HEK293T (cell line): Measurements from ENCODE around the gene ERRFI1.

Source experiments
- ARNT ChIP-seq: fragments of 450-650 bp; IDR thresholded peaks from 2 replicates; pipeline ENCODE4 v1.6.1; 2017; ENCODE audit warnings: mild to moderate bottlenecking
- BHLHE40 ChIP-seq: fragments of 450-650 bp; IDR thresholded peaks from 2 replicates; pipeline ENCODE4 v1.6.1; 2016; ENCODE audit warnings: mild to moderate bottlenecking, moderate library complexity, borderline replicate concordance
- ELF4 ChIP-seq: fragments of 450-650 bp; IDR thresholded peaks from 2 replicates; pipeline ENCODE4 v1.6.1; 2017; ENCODE audit warnings: antibody characterized with exemption
- FOXA1 ChIP-seq: fragments of 450-650 bp; IDR thresholded peaks from 2 replicates; pipeline ENCODE4 v1.6.1; 2016; ENCODE audit warnings: mild to moderate bottlenecking
- FOXK2 ChIP-seq: fragments of 450-650 bp; IDR thresholded peaks from 2 replicates; pipeline ENCODE4 v1.6.1; 2016; ENCODE audit warnings: mild to moderate bottlenecking
- HDGF ChIP-seq: fragments of 450-650 bp; IDR thresholded peaks from 2 replicates; pipeline ENCODE4 v1.6.1; 2017; ENCODE audit warnings: antibody characterized with exemption, borderline replicate concordance
- LEF1 ChIP-seq: fragments of 450-650 bp; IDR thresholded peaks from 2 replicates; pipeline ENCODE4 v1.6.1; 2017; ENCODE audit warnings: mild to moderate bottlenecking, borderline replicate concordance
- NFRKB ChIP-seq: fragments of 450-650 bp; IDR thresholded peaks from 2 replicates; pipeline ENCODE4 v1.6.1; 2016; ENCODE audit warnings: mild to moderate bottlenecking, moderate library complexity
- SP1 ChIP-seq: fragments of 450-650 bp; IDR thresholded peaks from 2 replicates; pipeline ENCODE4 v1.6.1; 2017
- SUZ12 ChIP-seq: fragments of 450-650 bp; IDR thresholded peaks from 2 replicates; pipeline ENCODE4 v1.6.1; 2016; ENCODE audit warnings: mild to moderate bottlenecking

DNA sequence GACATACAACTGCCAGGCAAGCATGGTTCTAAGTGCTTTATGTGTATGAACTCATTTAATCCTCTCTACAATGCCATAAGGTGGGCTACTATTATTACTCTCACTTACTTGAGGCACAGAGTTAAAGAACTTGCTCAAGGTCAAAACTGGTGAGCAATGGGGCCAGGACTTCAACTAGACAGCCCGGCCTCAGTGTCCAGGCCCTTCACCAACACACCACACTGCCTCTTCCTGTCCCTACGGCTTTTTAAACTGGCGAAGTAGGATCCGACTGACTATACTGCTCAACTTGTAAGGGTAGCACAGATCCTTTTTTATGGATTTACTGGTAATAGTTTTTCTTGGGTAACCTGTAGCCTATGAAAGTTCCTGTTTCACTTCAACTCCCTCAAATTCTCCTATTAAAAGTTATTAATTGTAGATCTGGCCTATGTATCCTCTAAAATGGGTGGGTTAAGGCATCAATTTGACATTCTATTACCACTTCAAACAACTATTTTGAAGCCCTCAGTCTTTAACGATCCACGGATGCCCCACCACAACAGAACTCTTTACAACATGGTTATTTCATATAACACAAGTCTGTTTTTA is 4.3 kb downstream of the ERRFI1 start:
- TF ChIP-seq SP1 = no peak
- TF ChIP-seq HDGF = no peak
- TF ChIP-seq ELF4 = no peak
- no peak for TF ChIP-seq FOXK2
- no peak for TF ChIP-seq FOXA1
- no peak for TF ChIP-seq ARNT
- no peak for TF ChIP-seq BHLHE40
- no peak for TF ChIP-seq SUZ12
- TF ChIP-seq NFRKB = no peak
- no peak for TF ChIP-seq LEF1
